Measurements from ENCODE around the gene BAMBI. TPM values are rescaled to one million over a fixed set of nuclear protein-coding genes. Genes with fewer than 3 reads are reported as not detected.

Gene BAMBI
- polyA plus RNA-seq, 2 of the 4 experiments (the other 2 are of a cell fraction), result 25.6 to 40.5 TPM

GRCh38 chr10:28686835-28687682, 9.7 kb downstream of the BAMBI start:
- CTCF ChIA-PET, result interaction anchor here (0.7 to 2.7 kb wide), 2 partner anchors 252 to 305 kb away, joined by 3 to 13 read pairs; no protein-coding TSS in a partner anchor
- FAIRE-seq, result no peak
- TF ChIP-seq REST (IDR thresholded peaks at IDR 0.05) (no peak), CHD2 (IDR thresholded peaks at IDR 0.05; ENCODE audit: low read length, partially characterized antibody) (no peak), MAZ (IDR thresholded peaks at IDR 0.05; ENCODE audit: borderline replicate concordance, low read depth, low read length) (no peak), NFE2L2 (conservative IDR thresholded peaks at IDR 0.05; ENCODE audit: low read length) (no peak), TFCP2L1 (CRISPR knock-in tag; IDR thresholded peaks at IDR 0.05) (no peak), KDM1A (IDR thresholded peaks at IDR 0.05; ENCODE audit: low read depth) (no peak), FOXS1 (CRISPR knock-in tag; IDR thresholded peaks at IDR 0.05) (no peak), NR3C1 (IDR thresholded peaks at IDR 0.05) (no peak), CTCF (IDR thresholded peaks at IDR 0.05) (no peak), HOXA7 (CRISPR knock-in tag; IDR thresholded peaks at IDR 0.05) (no peak), EHF (CRISPR knock-in tag; IDR thresholded peaks at IDR 0.05) (no peak), RCOR1 (IDR thresholded peaks at IDR 0.05; ENCODE audit: low read depth, low read length) (no peak), CBX8 (IDR thresholded peaks at IDR 0.05) (no peak), BHLHE40 (IDR thresholded peaks at IDR 0.05; ENCODE audit: low read depth, low read length) (no peak), FOSB (CRISPR knock-in tag; IDR thresholded peaks at IDR 0.05) (no peak), RARB (CRISPR knock-in tag; IDR thresholded peaks at IDR 0.05) (no peak), RNF2 (IDR thresholded peaks at IDR 0.05; ENCODE audit: borderline replicate concordance, low read depth) (no peak)
- Histone ChIP-seq H3K4me1 (peaks cover 37% of the 10 kb centered on the region), H3K9me3 (no peaks in the 10 kb centered on the region), H3K4me2 (no peak overlapping the region), H3K27ac (no peak overlapping the region), H3K4me3 (no peak overlapping the region)
- WGBS (ENCODE audit: missing lambda C conversion rate), result 73% methylated on average over 4 of the region's 4 CpGs
- no peak for DNase-seq (ENCODE audit: low read depth in 1 of 2, low spot score in 1 of 2)
- ATAC-seq, result no peak
- POLR2A ChIA-PET, result interaction anchor here (1.5 kb wide), 1 partner anchor 10 kb away, joined by 3 read pairs; the partner anchor contains the start of gene BAMBI

GRCh38 chr10:28687683-28688001, 10.3 kb downstream of the BAMBI start:
- WGBS (ENCODE audit: missing lambda C conversion rate), result 69% methylated on average over 3 of the region's 3 CpGs
- no peak overlapping the region for H3K27ac ChIP-seq
- ATAC-seq (no peak), FAIRE-seq (no peak), DNase-seq (ENCODE audit: low read depth in 1 of 2, low spot score in 1 of 2) (no peak)
- TF ChIP-seq MYC (IDR thresholded peaks at IDR 0.05; ENCODE audit: borderline replicate concordance, low read length) (no peak), MAX (IDR thresholded peaks at IDR 0.05) (no peak), CHD2 (IDR thresholded peaks at IDR 0.05; ENCODE audit: low read length, partially characterized antibody) (no peak), HDAC2 (IDR thresholded peaks at IDR 0.05) (no peak), NFE2L2 (conservative IDR thresholded peaks at IDR 0.05; ENCODE audit: low read length) (no peak)
- peaks cover 37% of the 10 kb centered on the region for H3K4me1 ChIP-seq
- ChIA-PET POLR2A (interaction anchor here (1.5 kb wide), 1 partner anchor 10 kb away, joined by 3 read pairs; the partner anchor contains the start of gene BAMBI), CTCF (interaction anchor here (0.9 to 2.7 kb wide), 4 partner anchors 10 to 301 kb away, joined by 3 to 13 read pairs (median 6); partner anchors contain the start of gene BAMBI)
- no peaks in the 10 kb centered on the region for H3K9me3 ChIP-seq
- no peak overlapping the region for H3K4me2 ChIP-seq
- no peak overlapping the region for H3K4me3 ChIP-seq

All from A549 (cell line).